GM12865 (cell line): ENCODE data around the gene TBXA2R.

Experiments
- DNase-seq: peaks from one replicate; pipeline ENCODE4 v3.0.0; 2010; ENCODE audit warnings: low read depth
- H3K4me3 ChIP-seq: 2 replicates; pipeline ENCODE4 v1.5.1; 2011; ENCODE audit warnings: mild to moderate bottlenecking, low read depth, low read length, control low read depth
- TF ChIP-seq, protein P1 (sequence below): IDR thresholded peaks from 2 replicates; pipeline ENCODE4 v1.5.1; 2011; ENCODE audit warnings: low read length, control low read depth, low read depth, inconsistent platforms; ENCODE audit not compliant: insufficient read depth; ENCODE audit errors: missing control alignments

The TBXA2R gene

GRCh38 chr19:3555653-3556422 lies 50.8 kb downstream of the TBXA2R start:
- no peak for DNase-seq
- TF ChIP-seq, protein P1, sequence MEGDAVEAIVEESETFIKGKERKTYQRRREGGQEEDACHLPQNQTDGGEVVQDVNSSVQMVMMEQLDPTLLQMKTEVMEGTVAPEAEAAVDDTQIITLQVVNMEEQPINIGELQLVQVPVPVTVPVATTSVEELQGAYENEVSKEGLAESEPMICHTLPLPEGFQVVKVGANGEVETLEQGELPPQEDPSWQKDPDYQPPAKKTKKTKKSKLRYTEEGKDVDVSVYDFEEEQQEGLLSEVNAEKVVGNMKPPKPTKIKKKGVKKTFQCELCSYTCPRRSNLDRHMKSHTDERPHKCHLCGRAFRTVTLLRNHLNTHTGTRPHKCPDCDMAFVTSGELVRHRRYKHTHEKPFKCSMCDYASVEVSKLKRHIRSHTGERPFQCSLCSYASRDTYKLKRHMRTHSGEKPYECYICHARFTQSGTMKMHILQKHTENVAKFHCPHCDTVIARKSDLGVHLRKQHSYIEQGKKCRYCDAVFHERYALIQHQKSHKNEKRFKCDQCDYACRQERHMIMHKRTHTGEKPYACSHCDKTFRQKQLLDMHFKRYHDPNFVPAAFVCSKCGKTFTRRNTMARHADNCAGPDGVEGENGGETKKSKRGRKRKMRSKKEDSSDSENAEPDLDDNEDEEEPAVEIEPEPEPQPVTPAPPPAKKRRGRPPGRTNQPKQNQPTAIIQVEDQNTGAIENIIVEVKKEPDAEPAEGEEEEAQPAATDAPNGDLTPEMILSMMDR, result no peak
- H3K4me3 ChIP-seq, result peak overlapping the region; percentile 75

GRCh38 chr19:3554254-3555083 lies 52.2 kb downstream of the TBXA2R start:
- TF ChIP-seq, protein P1, result no peak
- peak overlapping the region; percentile 42 for H3K4me3 ChIP-seq
- DNase-seq, result peak; percentile 59

DNA sequence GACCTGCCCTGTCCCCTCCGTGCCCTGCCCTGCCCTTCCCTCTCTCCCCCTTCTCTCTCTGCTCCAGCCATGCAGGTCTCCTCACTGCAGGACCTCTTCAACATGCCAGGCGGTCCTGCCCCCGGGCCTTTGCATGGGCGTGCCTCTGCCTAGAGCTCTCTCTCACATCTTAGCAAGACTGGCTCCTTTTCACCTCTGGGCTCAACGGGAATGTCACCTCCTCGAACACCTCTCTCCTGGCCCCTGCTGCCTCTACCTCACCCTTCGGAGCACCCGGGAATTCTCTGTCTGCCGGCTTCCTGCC lies 54.9 kb downstream of the TBXA2R start:
- TF ChIP-seq, protein P1, result no peak
- DNase-seq, result peak; percentile 2
- H3K4me3 ChIP-seq, result no peak overlapping the region

DNA sequence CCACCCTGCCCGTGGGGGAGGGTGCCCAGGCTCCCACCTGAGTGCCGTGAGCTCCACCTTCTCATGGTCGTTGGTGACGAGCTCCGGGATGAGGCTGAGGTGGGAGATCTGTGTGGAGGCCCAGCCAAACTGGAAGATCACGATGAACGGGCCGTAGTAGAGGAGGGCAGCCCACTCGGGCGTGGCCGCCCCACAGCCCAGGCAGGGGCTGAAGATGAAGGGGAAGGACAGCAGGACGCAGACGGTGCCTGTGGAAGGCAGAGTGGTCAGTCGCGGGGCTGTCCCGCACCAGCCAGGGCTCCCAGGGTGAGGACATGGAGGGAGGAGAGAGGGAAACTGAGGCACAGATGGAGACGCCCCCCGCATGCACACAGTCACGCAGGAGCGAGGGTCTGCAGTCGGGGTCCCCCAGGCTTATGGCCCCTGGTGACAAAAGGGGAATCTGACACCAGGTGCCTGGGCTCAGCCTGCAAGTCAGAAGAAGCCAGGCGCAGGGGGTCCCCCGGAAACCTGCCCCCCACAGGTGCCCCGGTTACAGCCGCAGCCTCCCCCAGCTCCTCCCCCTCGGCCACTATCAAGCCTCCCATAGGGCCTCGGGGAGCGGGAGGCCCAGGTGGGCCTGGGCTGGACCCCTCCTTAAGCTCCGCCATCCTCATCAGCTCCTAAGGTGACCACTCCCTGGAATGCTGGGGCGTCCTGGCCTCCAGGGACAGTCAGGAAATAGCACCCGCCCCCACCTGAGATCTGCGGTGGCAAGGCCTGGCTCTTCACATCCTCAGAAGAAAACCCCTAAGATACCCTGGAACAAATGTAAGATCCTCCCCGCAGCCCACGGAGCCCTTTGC lies 55.5 kb downstream of the TBXA2R start:
- DNase-seq, result no peak
- TF ChIP-seq, protein P1, result no peak
- no peak overlapping the region for H3K4me3 ChIP-seq

- TF ChIP-seq, protein P1, result no peak
- H3K4me3 ChIP-seq, result no peak overlapping the region
- DNase-seq, result no peak
Observed at GRCh38 chr19:3549816-3550215, 56.9 kb downstream of the TBXA2R start.

GRCh38 chr19:3548606-3549005 lies 58.1 kb downstream of the TBXA2R start:
- TF ChIP-seq, protein P1, result no peak
- no peak for DNase-seq
- H3K4me3 ChIP-seq, result no peak overlapping the region
